GM19193 (cell line): ENCODE data around the gene ERCC2.

Experiments
- POLR2A ChIP-seq: IDR thresholded peaks from 4 replicates; pipeline ENCODE4 v1.6.1; 2011; ENCODE audit not compliant: insufficient read depth, insufficient read length; ENCODE audit errors: extremely low read depth

ERCC2 gene

DNA sequence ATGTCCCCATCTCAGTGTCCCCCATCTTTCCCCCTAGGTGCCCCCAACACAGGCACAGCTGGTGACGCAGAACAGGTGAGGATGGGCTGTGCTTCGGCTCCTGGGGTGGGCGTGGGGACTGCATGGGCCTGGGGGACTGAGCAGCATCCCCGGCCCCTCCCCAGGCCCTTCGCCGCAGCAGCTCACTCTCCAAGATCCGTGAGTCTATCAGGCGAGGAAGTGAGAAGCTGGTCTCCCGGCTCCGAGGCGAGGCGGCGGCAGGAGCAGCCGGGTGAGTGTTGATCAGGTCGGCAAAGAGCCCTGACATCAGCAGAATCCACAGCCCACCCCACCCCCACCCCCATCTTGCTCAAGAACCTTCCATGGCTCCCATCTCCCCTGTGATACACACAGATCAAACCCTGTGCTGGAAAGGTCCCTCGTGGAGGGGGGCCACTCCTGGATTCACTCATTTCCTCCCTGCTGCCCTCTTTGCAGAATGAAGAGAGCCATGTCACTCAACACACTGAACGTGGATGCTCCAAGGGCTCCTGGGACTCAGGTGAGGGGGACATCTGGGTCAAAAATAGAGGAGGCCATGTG lies 19.8 kb downstream of the ERCC2 start:
- TF ChIP-seq POLR2A: no peak

GRCh38 chr19:45349430-45349941 lies 20.9 kb downstream of the ERCC2 start:
- TF ChIP-seq POLR2A: no peak

DNA sequence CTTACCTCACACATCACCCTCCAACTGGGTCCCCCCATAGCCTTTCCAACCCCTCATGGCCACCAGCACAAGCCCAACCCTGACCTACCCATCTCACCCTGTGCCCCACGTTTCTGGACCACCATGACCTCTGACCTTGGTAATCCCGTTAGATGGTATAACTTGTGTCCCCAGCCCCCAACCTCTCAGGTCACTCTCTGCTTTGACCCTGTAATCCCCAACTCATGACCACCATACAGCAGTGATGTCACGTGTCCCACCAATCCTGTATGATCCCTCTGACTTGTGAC lies 21.3 kb downstream of the ERCC2 start:
- TF ChIP-seq POLR2A: no peak

DNA sequence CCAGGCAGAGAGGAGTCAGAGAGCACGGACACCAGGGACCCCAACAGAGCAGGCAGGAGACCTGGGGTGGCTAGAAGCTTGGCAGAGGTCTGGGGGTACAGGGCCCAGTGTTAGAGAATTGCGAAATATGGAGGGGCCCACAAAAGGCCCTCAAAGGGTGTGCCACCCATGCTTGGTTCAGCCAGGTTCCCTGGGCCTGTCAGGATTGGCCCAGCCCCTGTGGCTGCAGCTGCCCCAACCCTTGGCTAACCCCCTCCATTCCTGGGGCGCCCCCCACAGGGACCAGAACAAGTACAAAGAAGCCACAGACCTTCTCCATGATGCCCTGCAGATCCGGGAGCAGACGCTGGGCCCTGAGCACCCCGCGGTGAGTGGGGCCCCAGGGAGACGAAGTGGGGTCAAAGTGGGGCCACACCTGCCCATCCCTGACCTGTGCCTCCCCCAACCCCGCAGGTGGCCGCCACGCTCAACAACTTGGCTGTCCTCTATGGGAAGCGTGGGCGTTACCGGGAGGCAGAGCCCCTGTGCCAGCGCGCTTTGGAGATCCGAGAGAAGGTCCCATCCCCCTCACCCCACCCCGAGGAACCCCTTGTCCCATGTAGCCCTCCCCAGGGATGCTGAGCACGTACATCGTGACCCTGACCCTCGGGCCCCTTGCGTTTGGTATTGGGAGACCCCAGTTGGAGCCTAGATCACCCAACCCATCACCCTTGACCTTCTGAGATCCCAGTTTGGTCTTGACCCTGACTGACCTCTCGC lies 21.8 kb downstream of the ERCC2 start:
- no peak for TF ChIP-seq POLR2A

DNA sequence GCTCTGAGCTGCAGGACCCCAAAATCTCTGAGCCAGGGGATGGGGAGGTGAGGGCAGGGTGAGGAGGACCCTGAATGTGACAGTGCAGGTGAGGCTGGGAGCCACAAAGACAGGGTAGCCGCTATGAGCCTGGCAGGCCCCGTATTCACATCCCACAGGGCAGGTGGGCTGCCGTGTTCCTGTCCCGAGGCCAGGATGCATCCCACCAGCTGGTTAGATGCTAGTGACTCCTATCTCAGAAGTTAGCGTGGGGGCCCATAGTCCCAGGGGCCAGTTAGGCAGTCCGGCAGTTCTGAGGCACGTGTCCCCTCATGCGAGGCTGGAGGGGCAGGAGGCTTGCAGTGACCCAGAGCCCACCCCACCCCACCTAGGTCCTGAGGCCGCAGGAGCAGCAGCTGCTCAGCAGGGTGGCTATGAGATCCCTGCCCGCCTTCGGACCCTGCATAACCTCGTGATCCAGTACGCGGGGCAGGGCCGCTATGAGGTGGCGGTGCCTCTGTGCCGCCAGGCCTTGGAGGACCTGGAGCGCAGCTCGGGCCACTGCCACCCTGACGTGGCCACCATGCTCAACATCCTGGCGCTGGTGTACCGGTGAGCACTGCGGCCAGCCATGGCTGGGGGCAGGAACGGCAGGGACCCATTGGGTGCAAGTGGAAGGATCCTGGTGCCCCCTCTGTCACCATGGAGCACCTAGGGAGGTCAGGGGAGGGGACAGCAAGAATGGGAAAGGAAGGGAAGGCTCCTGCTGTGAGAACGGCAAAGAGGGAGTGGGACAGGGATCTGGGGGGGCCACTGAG lies 22.6 kb downstream of the ERCC2 start:
- TF ChIP-seq POLR2A: no peak

GRCh38 chr19:45346449-45346848 lies 23.9 kb downstream of the ERCC2 start:
- no peak for TF ChIP-seq POLR2A

DNA sequence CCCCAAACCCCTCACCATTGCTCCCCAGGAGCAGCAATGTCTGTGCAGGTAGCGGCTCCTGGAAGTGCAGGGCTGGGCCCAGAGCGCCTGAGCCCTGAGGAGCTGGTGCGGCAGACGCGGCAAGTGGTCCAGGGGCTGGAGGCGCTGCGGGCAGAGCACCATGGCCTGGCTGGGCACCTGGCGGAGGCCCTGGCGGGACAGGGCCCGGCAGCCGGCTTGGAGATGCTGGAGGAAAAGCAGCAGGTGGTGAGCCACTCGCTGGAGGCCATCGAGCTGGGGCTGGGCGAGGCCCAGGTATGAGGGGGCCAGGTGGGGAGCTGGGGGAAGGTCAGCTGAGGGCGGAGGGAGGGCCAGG lies 24.9 kb downstream of the ERCC2 start:
- TF ChIP-seq POLR2A: no peak

GRCh38 chr19:45344621-45345505 lies 25.5 kb downstream of the ERCC2 start:
- no peak for TF ChIP-seq POLR2A

GRCh38 chr19:45342911-45343310 lies 27.5 kb downstream of the ERCC2 start:
- no peak for TF ChIP-seq POLR2A

GRCh38 chr19:45340899-45341453 lies 29.4 kb downstream of the ERCC2 start:
- no peak for TF ChIP-seq POLR2A

DNA sequence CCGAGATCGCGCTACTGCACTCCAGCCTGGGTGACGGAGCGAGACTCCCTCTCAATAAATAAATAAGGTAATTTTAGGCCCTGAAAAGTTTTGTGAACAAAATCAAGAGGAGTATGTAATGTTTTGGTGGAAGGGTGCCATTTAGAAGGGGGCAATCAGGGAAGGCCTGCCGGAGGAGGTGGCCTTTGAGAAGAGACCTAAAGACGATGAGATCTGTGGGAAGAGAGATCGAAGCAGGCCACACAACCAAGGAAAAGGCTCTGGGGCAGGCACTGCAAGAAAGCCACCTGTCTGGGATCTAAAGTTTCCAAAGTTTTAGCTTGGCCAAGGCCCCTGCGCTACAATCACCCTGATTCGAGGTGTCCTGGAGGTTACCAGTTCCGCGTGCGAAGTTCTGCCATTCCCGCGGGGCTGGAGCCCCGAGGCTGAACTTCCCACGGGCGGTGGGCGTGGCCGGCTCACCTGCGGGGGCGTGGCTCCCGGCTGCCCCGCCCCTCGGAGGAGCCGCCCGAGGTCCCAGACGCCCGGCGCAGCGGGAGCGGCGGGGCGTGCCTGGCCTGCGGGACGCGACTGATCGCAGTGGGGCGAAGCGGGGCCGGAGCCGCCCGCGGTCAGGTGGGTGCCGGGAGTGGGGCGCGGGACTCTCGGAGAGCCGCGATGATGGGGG lies 30.0 kb downstream of the ERCC2 start, which contains the start of gene KLC3:
Gene KLC3 (plus strand): TSS at position 519 of the 667 bp plus-strand sequence. CDS start 4,792 bp downstream, outside the sequence.
- TF ChIP-seq POLR2A: no peak

DNA sequence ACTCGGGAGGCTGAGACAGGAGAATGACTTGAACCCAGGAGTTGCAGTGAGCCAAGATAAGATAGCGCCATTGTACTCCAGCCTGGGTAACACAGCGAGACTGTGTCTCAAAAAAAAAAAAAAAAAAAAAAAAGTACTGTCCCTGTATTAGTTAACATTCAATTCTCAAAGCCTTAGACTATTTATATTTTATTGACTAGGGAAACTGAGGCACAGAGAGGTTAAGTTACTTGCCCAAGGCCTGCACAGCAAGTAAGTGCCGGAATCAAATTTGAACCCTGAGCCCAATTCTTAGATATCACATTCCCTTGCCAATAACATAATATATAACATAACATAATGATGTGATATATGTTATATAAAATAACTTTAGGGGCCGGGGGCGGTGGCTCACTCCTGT lies 30.7 kb downstream of the ERCC2 start:
- TF ChIP-seq POLR2A: no peak

- TF ChIP-seq POLR2A: no peak
Observed at GRCh38 chr19:45336696-45337251, 33.6 kb downstream of the ERCC2 start.
